GM12878 (cell line): ENCODE data around the gene GPBAR1. TPM values are rescaled to one million over a fixed set of nuclear protein-coding genes. Genes with fewer than 3 reads are reported as not detected.

Source experiments
- ATAC-seq: fragments of 200-7000 bp; cut with Tn5 transposase; 3 replicates; pipeline ENCODE4 v1.9.1; 2020; ENCODE audit warnings: mild to moderate bottlenecking, moderate library complexity
- BruUV-seq: library from RNA; stranded (reverse); fragments of 400-500 nt; replicated peaks from 2 replicates; lab custom pipeline; 2021; lab: Mats Ljungman, UMichigan
- CTCF ChIA-PET: fragments of 300-600 bp; sonication (Branson Sonifier 250); formaldehyde crosslinking; extraction: SDS; loops from one replicate; lab custom pipeline; 2021; ENCODE audit warnings: inconsistent platforms; lab: Yijun Ruan, JAX
- POLR2A ChIA-PET: fragments of 350-600 bp; formaldehyde crosslinking; extraction: SDS; loops from one replicate; lab custom pipeline; 2021; ENCODE audit warnings: inconsistent platforms; lab: Charles Lee
- RAD21 ChIA-PET: fragments of 300-600 bp; sonication (Branson Sonifier 250); formaldehyde crosslinking; loops from one replicate; lab custom pipeline; 2023; ENCODE audit warnings: antibody characterized with exemption; ENCODE audit not compliant: unreplicated experiment; lab: Charles Lee
- SMC1A ChIA-PET: fragments of 300-600 bp; sonication (Branson Sonifier 250); formaldehyde crosslinking; loops from one replicate; lab custom pipeline; 2023; ENCODE audit not compliant: unreplicated experiment, uncharacterized antibody; lab: Charles Lee
- DNase-seq: peaks from one replicate; pipeline ENCODE4 v3.0.0-alpha.2; 2011; ENCODE audit warnings: low read depth, low spot score
- FAIRE-seq: peaks from 3 replicates; lab custom pipeline; 2011; peaks lifted over from hg19 to GRCh38; lab: Jason Lieb, UNC
- H2AFZ ChIP-seq: 2 replicates; pipeline ENCODE4 v1.6.0; 2011; ENCODE audit warnings: low read depth, low read length, control low read depth; ENCODE audit not compliant: control insufficient read depth
- H3K27ac ChIP-seq: 2 replicates; pipeline ENCODE4 v1.5.1; 2011; ENCODE audit warnings: control low read depth; ENCODE audit not compliant: control insufficient read depth, insufficient read depth
- H3K27me3 ChIP-seq, 2 experiments: replicated peaks in 1 of 2; 2 replicates each; pipeline versions ENCODE4 v1.6.0 to v1.6.1; 2011; ENCODE audit warnings: low read length in 1 of 2; ENCODE audit not compliant: control insufficient read depth in 2 of 2, insufficient read depth in 2 of 2
- H3K36me3 ChIP-seq, 2 experiments: 2 replicates each; pipeline ENCODE4 v1.5.1; 2011; ENCODE audit warnings: low read length in 1 of 2; ENCODE audit not compliant: control insufficient read depth in 2 of 2, insufficient read depth in 2 of 2
- H3K4me1 ChIP-seq: 2 replicates; pipeline ENCODE4 v1.6.1; 2011; ENCODE audit warnings: mild to moderate bottlenecking, low read length, moderate library complexity, mixed read lengths; ENCODE audit not compliant: control insufficient read depth, insufficient read depth
- H3K4me2 ChIP-seq: 2 replicates; pipeline ENCODE4 v1.6.0; 2011; ENCODE audit warnings: control low read depth; ENCODE audit not compliant: control insufficient read depth, insufficient read depth
- H3K4me3 ChIP-seq: fragments of 200-600 bp; sonication (generic); 2 replicates; pipeline ENCODE4 v1.5.1; 2016
- H3K79me2 ChIP-seq: 2 replicates; pipeline ENCODE4 v1.6.0; 2011; ENCODE audit warnings: low read length; ENCODE audit not compliant: control insufficient read depth, insufficient read depth
- H3K9ac ChIP-seq: 2 replicates; pipeline ENCODE4 v1.8.0; 2011; ENCODE audit warnings: low read length, control low read depth, mixed read lengths; ENCODE audit not compliant: control insufficient read depth, insufficient read depth
- H3K9me3 ChIP-seq: replicated peaks from 3 replicates; pipeline ENCODE4 v1.5.1; 2011; ENCODE audit warnings: mild to moderate bottlenecking, low read length; ENCODE audit not compliant: control insufficient read depth, insufficient read depth
- H4K20me1 ChIP-seq: 2 replicates; pipeline ENCODE4 v1.6.0; 2011; ENCODE audit not compliant: control insufficient read depth, insufficient read depth
- BCL11A ChIP-seq: IDR thresholded peaks from 2 replicates; pipeline ENCODE4 v1.6.1; 2011; ENCODE audit warnings: low read depth, low read length
- BCL3 ChIP-seq: IDR thresholded peaks from 2 replicates; pipeline ENCODE4 v1.6.1; 2011; ENCODE audit warnings: borderline replicate concordance, low read depth, mild to moderate bottlenecking, moderate library complexity, low read length; ENCODE audit not compliant: insufficient read depth, poor library complexity, severe bottlenecking
- E2F4 ChIP-seq: IDR thresholded peaks from 2 replicates; pipeline ENCODE4 v1.6.1; 2012; ENCODE audit warnings: low read depth, low read length, improper control_type of control experiment
- POLR2AphosphoS5 ChIP-seq: IDR thresholded peaks from 2 replicates; pipeline ENCODE4 v1.6.1; 2011; ENCODE audit warnings: mild to moderate bottlenecking, low read length, inconsistent platforms
- SIX5 ChIP-seq: IDR thresholded peaks from 2 replicates; pipeline ENCODE4 v1.6.1; 2011; ENCODE audit warnings: mild to moderate bottlenecking, low read depth, low read length, moderate library complexity; ENCODE audit not compliant: severe bottlenecking
- STAT3 ChIP-seq: IDR thresholded peaks from 2 replicates; pipeline ENCODE4 v1.6.1; 2011; ENCODE audit warnings: low read depth, low read length, improper control_type of control experiment
- ZNF274 ChIP-seq: IDR thresholded peaks from one replicate; pipeline ENCODE4 v1.8.0; 2011; ENCODE audit not compliant: insufficient read length, insufficient read depth
- WGBS: methylation state at CpG from one replicate; pipeline ENCODE4 v1.1.6; 2016; ENCODE audit warnings: low lambda C conversion rate; ENCODE audit not compliant: insufficient replicate concordance, insufficient coverage; ENCODE audit errors: missing lambda C conversion rate; 5-methylcytosine and 5-hydroxymethylcytosine counted together
- in situ Hi-C: fragments of 300-500 bp; cut with MboI; formaldehyde crosslinking; loops from 9 replicates; pipeline ENCODE4 v1.14.3; 2018; ENCODE audit warnings: mixed read lengths
- intact Hi-C: fragments of 100-400 bp; cut with micrococcal nuclease; formaldehyde crosslinking; loops from one replicate; pipeline ENCODE4 v1.14.2; 2022; ENCODE audit not compliant: unreplicated experiment
- polyA plus RNA-seq, 11 experiments: library from polyadenylated mRNA; depleted of rRNA in 4 of 11; unstranded in 6 of 11; stranded (reverse) in 5 of 11; fragments of >200 nt; fragmentation: Nextera tagmentation in 4 of 11; fragmentation: Illumina TruSeq in 1 of 11; extraction: Ambion mirVana in 4 of 11; extraction: Trizol in 1 of 11; gene quantifications; 1 replicate in 1 of 11; 2 replicates in 10 of 11; pipeline versions ENCODE4 v1.2.1 to v1.2.3, GENCODE V29; 2011 to 2016; ENCODE audit warnings: inconsistent platforms in 2 of 11, missing spikeins in 2 of 11, low read depth in 1 of 11
- total RNA-seq, 4 experiments: library from RNA; depleted of rRNA in 3 of 4; stranded (reverse); fragments of >200 nt in 3 of 4; fragmentation: Illumina TruSeq in 1 of 4; extraction: Trizol in 1 of 4; gene quantifications; 2 replicates each; pipeline versions ENCODE4 v1.2.1 to v1.2.3, GENCODE V29; 2013 to 2021

The GPBAR1 gene
- total and polyA plus RNA-seq, 10 of the 15 experiments (the other 5 are each of a cell fraction or from before 2014, with no cell fraction given), result 0.03 to 0.36 (median 0.11) TPM; not detected in 3

GRCh38 chr2:218226903-218227302 lies 33.9 kb upstream of the GPBAR1 start:
- H3K9ac ChIP-seq, result no peak overlapping the region
- CTCF ChIA-PET, result interaction anchor here (1.3 to 2.0 kb wide), 3 partner anchors 8 to 30 kb away, joined by 3 to 9 read pairs (median 4); partner anchors contain the start of gene ARPC2
- H3K79me2 ChIP-seq, result peaks cover 62% of the 10 kb centered on the region
- no peak overlapping the region for H3K27ac ChIP-seq
- FAIRE-seq (no peak), DNase-seq (no peak), ATAC-seq (no peak)
- no peaks in the 10 kb centered on the region for H3K9me3 ChIP-seq
- no peak overlapping the region for H3K4me3 ChIP-seq
- no peak overlapping the region for H2AFZ ChIP-seq
- no TSS peak for BruUV-seq
- intact Hi-C loops, result no loop called here
- SMC1A ChIA-PET, result interaction anchor here (1.0 kb wide), 2 partner anchors 9 to 10 kb away, joined by 3 to 5 read pairs; partner anchors contain the start of gene ARPC2
- WGBS, result 54% methylated on average over 3 of the region's 3 CpGs
- no peak overlapping the region for H3K4me2 ChIP-seq
- RAD21 ChIA-PET, result interaction anchor here (0.6 to 1.1 kb wide), 2 partner anchors 10 to 15 kb away, joined by 3 to 4 read pairs; partner anchors contain the start of gene ARPC2
- in situ Hi-C loops, result no loop called here
- POLR2A ChIA-PET, result interaction anchor here (0.5 to 6.6 kb wide), 6 partner anchors 8 to 45 kb away, joined by 3 to 98 read pairs (median 4); partner anchors contain the start of genes ARPC2 and PNKD
- peaks cover 44% of the 10 kb centered on the region for H3K4me1 ChIP-seq
- TF ChIP-seq SIX5 (no peak), STAT3 (no peak), BCL11A (no peak), POLR2AphosphoS5 (peak; percentile 56; the same call in 1 of the 2 replicates), ZNF274 (no peak), BCL3 (no peak), E2F4 (no peak)
- H3K36me3 ChIP-seq, result peaks cover 5 to 43% of the 10 kb centered on the region in 2 experiments
- H3K27me3 ChIP-seq, result no peaks in the 10 kb centered on the region
- peaks cover 11% of the 10 kb centered on the region for H4K20me1 ChIP-seq
